Fibroblast of skin of back (primary cell): ENCODE results near the gene MYO5A. TPM values are rescaled to one million over a fixed set of nuclear protein-coding genes. Genes with fewer than 3 reads are reported as not detected.
A peak's percentile ranks its signal among the peaks of the same experiment; 100 is the strongest.
"Not testable (repeated sequence)": the region's sequence is repeated elsewhere in the genome, so short reads cannot be mapped to it uniquely, and the experiment has no call there.

Source experiments
- DNase-seq: peaks from one replicate; pipeline ENCODE4 v3.0.0-alpha.2; 2013
- polyA plus RNA-seq, 2 experiments: library from polyadenylated mRNA; unstranded; fragments of 120-200 nt; gene quantifications; one replicate each; pipeline ENCODE4 v1.2.1, GENCODE V29; 2013; ENCODE audit not compliant: insufficient read length in 2 of 2

MYO5A gene
- polyA plus RNA-seq (2013, experiment 1 of 2; ENCODE audit: insufficient read length): 19.9 TPM
- 27.4 TPM for polyA plus RNA-seq (2013, experiment 2 of 2; ENCODE audit: insufficient read length)

GRCh38 chr15:52528564-52529340 lies at the start of gene MYO5A:
MYO5A (minus strand) TSS chr15:52528880; CDS start chr15:52528806, 74 bp downstream.
- DNase-seq: peak; percentile 80

GRCh38 chr15:52576692-52577091 lies 48.0 kb upstream of the MYO5A start:
- DNase-seq: no peak

GRCh38 chr15:52575573-52575972 lies 46.9 kb upstream of the MYO5A start:
- not testable (repeated sequence) for DNase-seq

- DNase-seq: no peak
These were observed 46.4 kb upstream of the MYO5A start for GRCh38 chr15:52575072-52575471.

GRCh38 chr15:52574623-52575022 lies 45.9 kb upstream of the MYO5A start:
- DNase-seq: not testable (repeated sequence)

GRCh38 chr15:52568601-52569585 lies 40.2 kb upstream of the MYO5A start, which contains the start of gene ARPP19:
ARPP19 (minus strand) TSS chr15:52569030; CDS start chr15:52568892, 138 bp downstream.
- peak; percentile 92 for DNase-seq

- DNase-seq: no peak
These were observed 39.4 kb upstream of the MYO5A start for GRCh38 chr15:52567871-52568600.

- no peak for DNase-seq
These were observed 38.2 kb upstream of the MYO5A start for GRCh38 chr15:52566889-52567288.

GRCh38 chr15:52565417-52566358 lies 37.0 kb upstream of the MYO5A start:
- DNase-seq: peak; percentile 37

- DNase-seq: no peak
These were observed 34.9 kb upstream of the MYO5A start for GRCh38 chr15:52563501-52564060.

GRCh38 chr15:52559575-52559974 lies 30.9 kb upstream of the MYO5A start:
- DNase-seq: peak; percentile 29

- DNase-seq: no peak
These were observed 30.3 kb upstream of the MYO5A start for GRCh38 chr15:52559022-52559421.

- DNase-seq: peak; percentile 70
These were observed 29.5 kb upstream of the MYO5A start for GRCh38 chr15:52558196-52558595.

- peak; percentile 27 for DNase-seq
These were observed 28.6 kb upstream of the MYO5A start for GRCh38 chr15:52557274-52557641.

- DNase-seq: no peak
These were observed 28.0 kb upstream of the MYO5A start for GRCh38 chr15:52556524-52557273.

GRCh38 chr15:52552303-52552702 lies 23.6 kb upstream of the MYO5A start:
- DNase-seq: no peak

GRCh38 chr15:52551762-52552161 lies 23.1 kb upstream of the MYO5A start:
- DNase-seq: no peak

GRCh38 chr15:52551186-52551585 lies 22.5 kb upstream of the MYO5A start:
- DNase-seq: not testable (repeated sequence)

- no peak for DNase-seq
These were observed 17.5 kb upstream of the MYO5A start for GRCh38 chr15:52546031-52546751.
